AG10803 (cell line): ENCODE results near the gene SMIM24.
"Not testable (repeated sequence)": the region's sequence is repeated elsewhere in the genome, so short reads cannot be mapped to it uniquely, and the experiment has no call there.

ENCODE experiments used
- DNase-seq: peaks from one replicate; pipeline ENCODE4 v3.0.0; 2010; ENCODE audit warnings: low read depth
- H3K4me3 ChIP-seq: 2 replicates; pipeline ENCODE4 v1.5.1; 2011; ENCODE audit warnings: mild to moderate bottlenecking, low read length, control low read depth
- TF ChIP-seq, protein P1 (sequence below): conservative IDR thresholded peaks from 2 replicates; pipeline ENCODE4 v1.5.1; 2011; ENCODE audit warnings: mild to moderate bottlenecking, low read length, control low read depth, inconsistent platforms

The SMIM24 gene

DNA sequence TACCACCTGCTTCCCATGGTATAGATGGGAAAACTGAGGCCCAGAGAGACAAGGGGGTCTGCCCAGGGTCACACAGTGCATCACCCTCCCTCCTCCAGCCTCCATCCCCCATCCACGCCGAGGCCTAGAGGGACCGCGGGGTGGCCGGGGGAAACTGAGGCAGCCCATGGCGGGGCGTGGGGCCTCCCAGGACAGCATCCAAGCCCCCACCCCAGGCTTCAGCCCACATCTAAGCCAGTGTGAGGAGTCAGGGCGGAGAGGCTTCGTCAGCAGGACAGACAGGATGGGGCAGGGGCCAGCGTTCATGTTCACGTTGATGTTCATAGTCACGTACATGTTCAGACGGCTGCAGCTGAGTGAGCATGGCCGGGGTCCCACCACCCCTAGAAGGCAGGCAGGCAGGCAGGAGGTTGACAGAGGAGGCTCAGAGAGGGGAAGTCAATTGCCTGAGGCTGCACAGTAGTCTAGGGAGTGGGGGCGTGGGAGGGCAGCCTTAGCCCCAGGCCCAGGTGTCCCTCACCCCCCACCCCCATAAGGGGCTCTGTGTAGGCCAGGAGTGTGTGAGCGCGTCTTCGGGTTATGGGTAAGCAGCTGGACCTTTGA lies 23.3 kb downstream of the SMIM24 start:
- no peak overlapping the region for H3K4me3 ChIP-seq
- no peak for DNase-seq
- TF ChIP-seq, protein P1, sequence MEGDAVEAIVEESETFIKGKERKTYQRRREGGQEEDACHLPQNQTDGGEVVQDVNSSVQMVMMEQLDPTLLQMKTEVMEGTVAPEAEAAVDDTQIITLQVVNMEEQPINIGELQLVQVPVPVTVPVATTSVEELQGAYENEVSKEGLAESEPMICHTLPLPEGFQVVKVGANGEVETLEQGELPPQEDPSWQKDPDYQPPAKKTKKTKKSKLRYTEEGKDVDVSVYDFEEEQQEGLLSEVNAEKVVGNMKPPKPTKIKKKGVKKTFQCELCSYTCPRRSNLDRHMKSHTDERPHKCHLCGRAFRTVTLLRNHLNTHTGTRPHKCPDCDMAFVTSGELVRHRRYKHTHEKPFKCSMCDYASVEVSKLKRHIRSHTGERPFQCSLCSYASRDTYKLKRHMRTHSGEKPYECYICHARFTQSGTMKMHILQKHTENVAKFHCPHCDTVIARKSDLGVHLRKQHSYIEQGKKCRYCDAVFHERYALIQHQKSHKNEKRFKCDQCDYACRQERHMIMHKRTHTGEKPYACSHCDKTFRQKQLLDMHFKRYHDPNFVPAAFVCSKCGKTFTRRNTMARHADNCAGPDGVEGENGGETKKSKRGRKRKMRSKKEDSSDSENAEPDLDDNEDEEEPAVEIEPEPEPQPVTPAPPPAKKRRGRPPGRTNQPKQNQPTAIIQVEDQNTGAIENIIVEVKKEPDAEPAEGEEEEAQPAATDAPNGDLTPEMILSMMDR: no peak

DNA sequence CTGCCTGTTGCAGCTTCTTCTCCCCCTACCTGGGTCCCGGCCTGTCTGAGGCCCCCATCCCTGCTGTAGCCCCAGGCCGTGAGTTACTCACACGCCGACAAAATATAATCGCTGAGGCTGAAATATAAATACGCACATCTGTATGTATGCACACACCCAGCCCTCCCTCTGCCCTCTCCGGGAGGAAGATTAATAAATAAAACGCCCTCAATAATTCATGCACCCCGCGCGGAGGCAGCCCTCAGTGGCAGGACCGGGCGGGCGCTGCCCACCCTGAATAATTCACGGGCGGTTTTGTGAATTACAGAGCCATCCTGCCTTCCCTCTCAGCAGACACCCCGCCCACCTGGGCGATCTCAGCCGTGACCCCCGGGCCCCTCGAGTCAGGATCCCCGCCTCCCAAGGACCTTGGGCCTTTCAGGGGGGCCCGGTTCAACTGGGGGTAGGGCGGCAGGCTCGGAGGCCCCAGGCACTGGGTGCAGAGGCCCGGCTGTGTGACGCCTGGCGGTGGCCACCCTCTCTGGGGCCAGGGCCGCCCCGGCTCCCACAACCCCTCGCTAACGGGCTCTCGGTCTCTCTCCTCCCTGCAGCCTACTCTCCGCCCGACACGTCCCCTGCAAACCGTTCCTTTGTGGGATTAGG lies 24.2 kb downstream of the SMIM24 start:
- TF ChIP-seq, protein P1: no peak
- H3K4me3 ChIP-seq: no peak overlapping the region
- DNase-seq: no peak

- TF ChIP-seq, protein P1: no peak
- H3K4me3 ChIP-seq: no peak overlapping the region
- DNase-seq: no peak
Observed at GRCh38 chr19:3455393-3455955, 24.9 kb downstream of the SMIM24 start.

- TF ChIP-seq, protein P1: no peak
- no peak for DNase-seq
- H3K4me3 ChIP-seq: no peak overlapping the region
Observed at GRCh38 chr19:3454656-3455392, 25.5 kb downstream of the SMIM24 start.

DNA sequence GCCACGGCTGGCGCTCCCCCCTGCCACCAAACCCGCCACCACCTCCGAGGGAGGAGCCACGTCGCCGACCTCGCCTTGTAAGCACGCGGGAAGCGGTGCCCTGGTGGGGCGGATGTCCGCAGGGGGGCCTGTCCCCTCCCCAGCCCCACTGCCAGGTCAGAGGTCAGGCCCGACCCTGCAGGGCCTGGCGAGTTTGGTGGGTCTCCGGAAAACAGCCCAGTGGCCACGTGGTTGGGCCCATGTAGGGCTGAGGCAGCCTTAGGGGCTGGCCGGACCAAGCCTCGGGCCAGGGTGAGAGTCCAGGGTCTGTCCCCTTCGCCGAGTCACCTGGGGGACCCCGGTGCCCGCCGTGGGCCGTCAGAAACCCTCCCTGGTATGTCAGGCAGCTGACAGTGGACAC lies 26.5 kb downstream of the SMIM24 start:
- no peak for DNase-seq
- TF ChIP-seq, protein P1: no peak
- H3K4me3 ChIP-seq: no peak overlapping the region

GRCh38 chr19:3452942-3453214 lies 27.4 kb downstream of the SMIM24 start:
- not testable (repeated sequence) for DNase-seq, H3K4me3 ChIP-seq

DNA sequence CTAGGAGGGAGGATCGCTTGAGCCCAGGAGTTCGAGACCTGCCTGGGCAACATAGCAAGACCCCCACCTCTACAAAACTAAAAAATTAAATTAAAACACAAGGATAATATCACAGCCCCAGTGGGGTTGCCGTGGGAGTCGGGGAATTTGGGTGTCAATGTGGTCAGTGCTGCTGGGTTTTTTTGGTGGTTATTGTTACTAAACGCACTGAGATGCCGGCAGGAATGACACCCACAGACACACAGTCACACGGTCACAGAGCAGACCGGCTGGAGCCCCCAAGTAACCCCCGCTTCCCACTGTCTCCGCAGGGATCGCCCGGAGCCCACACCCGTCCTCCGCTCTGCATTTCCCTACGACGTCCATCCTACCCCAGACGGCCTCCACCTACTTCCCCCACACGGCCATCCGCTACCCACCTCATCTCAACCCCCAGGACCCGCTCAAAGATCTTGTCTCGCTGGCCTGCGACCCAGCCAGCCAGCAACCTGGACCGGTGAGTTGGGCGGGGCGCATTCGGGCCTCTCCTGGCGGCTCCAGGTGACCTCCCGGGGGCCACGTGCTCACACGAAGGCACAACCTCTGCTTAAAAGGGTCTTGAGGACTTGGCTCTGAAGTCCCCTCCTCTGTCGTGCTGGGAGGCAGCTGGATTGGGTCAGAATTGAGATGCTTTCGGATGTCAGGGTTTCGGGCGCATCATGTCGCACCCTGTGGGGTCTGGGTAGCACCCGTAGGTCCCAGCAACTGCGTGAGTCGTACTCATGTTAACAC lies 28.0 kb downstream of the SMIM24 start:
- TF ChIP-seq, protein P1: no peak
- no peak overlapping the region for H3K4me3 ChIP-seq
- DNase-seq: no peak
